ENCODE data around the gene DAG1. TPM values are rescaled to one million over a fixed set of nuclear protein-coding genes. Genes with fewer than 3 reads are reported as not detected.

DAG1 gene
- polyA plus RNA-seq, 1 donor (not counting 4 experiments of a cell fraction or from before 2014, with no cell fraction given): 22.0 TPM

DNA sequence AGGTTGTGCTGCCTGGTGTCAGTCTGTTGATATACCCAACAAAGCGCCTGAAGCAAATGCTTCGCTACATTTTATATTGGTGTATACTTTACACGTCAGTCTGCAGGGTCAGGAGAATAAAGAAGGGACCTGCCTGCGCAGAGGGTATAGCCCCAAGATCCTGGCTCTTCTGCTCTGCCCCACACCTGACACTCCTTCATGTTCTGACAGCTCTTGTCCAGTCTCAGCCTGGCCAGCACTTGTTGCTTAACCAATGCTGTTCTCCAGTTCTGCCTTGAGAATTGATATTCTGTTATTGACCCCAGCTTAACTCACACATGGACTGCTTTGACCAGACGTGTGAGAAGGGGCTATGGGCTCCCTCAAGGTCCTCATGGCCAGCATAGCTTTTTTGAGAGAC lies 48.4 kb downstream of the DAG1 start:
- peaks cover 4% of the 10 kb centered on the region for H3K4me1 ChIP-seq (ENCODE audit: control insufficient read depth, extremely low read depth, insufficient read depth, low read length)
- H3K4me2 ChIP-seq (ENCODE audit: control insufficient read depth, extremely low read depth, insufficient read depth, low read depth, low read length): no peak overlapping the region
- no peak for DNase-seq (ENCODE audit: low read depth, low spot score)
- H3K4me3 ChIP-seq (ENCODE audit: control insufficient read depth in 2 of 3, extremely low read depth in 1 of 3, insufficient read depth in 2 of 3, low read depth in 1 of 3, low read length in 3 of 3): no peak overlapping the region
- no peak overlapping the region for H3K9ac ChIP-seq (ENCODE audit: control insufficient read depth, extremely low read depth, insufficient read depth, low read length)
- H3K27me3 ChIP-seq (ENCODE audit: control insufficient read depth, extremely low read depth, insufficient read depth, low read length): no peaks in the 10 kb centered on the region
- no peaks in the 10 kb centered on the region for H3K79me2 ChIP-seq (ENCODE audit: control insufficient read depth, insufficient read depth, low read length)
- FAIRE-seq: no peak
- no peaks in the 10 kb centered on the region for H3K9me3 ChIP-seq (ENCODE audit: control insufficient read depth, low read depth, low read length)
- no peak overlapping the region for H2AFZ ChIP-seq (ENCODE audit: control insufficient read depth, low read length)
- H3K36me3 ChIP-seq (ENCODE audit: control insufficient read depth in 2 of 2, extremely low read depth in 1 of 2, insufficient read depth in 2 of 2, low read length in 2 of 2): peaks cover 8 to 9% of the 10 kb centered on the region in 2 experiments
- H3K27ac ChIP-seq (ENCODE audit: control insufficient read depth, insufficient read depth, low read length): no peak overlapping the region
- dilution Hi-C loops (cut with MboI; ENCODE audit: extremely low pct_ligation_motif_present, low sequenced_read_pairs): no loop called here
- TF ChIP-seq CTCF (optimal IDR thresholded peaks at IDR 0.05 in 1 of 3, IDR thresholded peaks at IDR 0.05 in 1 of 3, conservative IDR thresholded peaks at IDR 0.05 in 1 of 3; ENCODE audit: extremely low read depth in 1 of 3, insufficient read depth in 2 of 3, low read length in 3 of 3) (no peak), EZH2 (IDR thresholded peaks at IDR 0.05; ENCODE audit: low read length) (no peak)
- H3K9me1 ChIP-seq (ENCODE audit: control insufficient read depth, extremely low read depth, insufficient read depth, low read length): no peaks in the 10 kb centered on the region
- H4K20me1 ChIP-seq (ENCODE audit: control insufficient read depth, extremely low read depth, insufficient read depth, low read length): no peaks in the 10 kb centered on the region

- Histone ChIP-seq H3K27ac (ENCODE audit: control insufficient read depth, insufficient read depth, low read length) (no peak overlapping the region), H3K9me1 (ENCODE audit: control insufficient read depth, extremely low read depth, insufficient read depth, low read length) (no peaks in the 10 kb centered on the region), H3K4me2 (ENCODE audit: control insufficient read depth, extremely low read depth, insufficient read depth, low read depth, low read length) (no peak overlapping the region), H3K27me3 (ENCODE audit: control insufficient read depth, extremely low read depth, insufficient read depth, low read length) (no peaks in the 10 kb centered on the region), H3K36me3 (ENCODE audit: control insufficient read depth in 2 of 2, extremely low read depth in 1 of 2, insufficient read depth in 2 of 2, low read length in 2 of 2) (peaks cover 8 to 9% of the 10 kb centered on the region in 2 experiments), H3K79me2 (ENCODE audit: control insufficient read depth, insufficient read depth, low read length) (no peaks in the 10 kb centered on the region), H3K9me3 (ENCODE audit: control insufficient read depth, low read depth, low read length) (no peaks in the 10 kb centered on the region), H4K20me1 (ENCODE audit: control insufficient read depth, extremely low read depth, insufficient read depth, low read length) (no peaks in the 10 kb centered on the region), H3K9ac (ENCODE audit: control insufficient read depth, extremely low read depth, insufficient read depth, low read length) (no peak overlapping the region), H3K4me1 (ENCODE audit: control insufficient read depth, extremely low read depth, insufficient read depth, low read length) (peaks cover 12% of the 10 kb centered on the region), H2AFZ (ENCODE audit: control insufficient read depth, low read length) (no peak overlapping the region), H3K4me3 (ENCODE audit: control insufficient read depth in 2 of 3, extremely low read depth in 1 of 3, insufficient read depth in 2 of 3, low read depth in 1 of 3, low read length in 3 of 3) (no peak overlapping the region)
- dilution Hi-C loops (cut with MboI; ENCODE audit: extremely low pct_ligation_motif_present, low sequenced_read_pairs): no loop called here
- DNase-seq (ENCODE audit: low read depth, low spot score): no peak
- no peak for FAIRE-seq
- TF ChIP-seq EZH2 (IDR thresholded peaks at IDR 0.05; ENCODE audit: low read length): no peak
- no peak for TF ChIP-seq CTCF (optimal IDR thresholded peaks at IDR 0.05 in 1 of 3, IDR thresholded peaks at IDR 0.05 in 1 of 3, conservative IDR thresholded peaks at IDR 0.05 in 1 of 3; ENCODE audit: extremely low read depth in 1 of 3, insufficient read depth in 2 of 3, low read length in 3 of 3)
These were observed 49.2 kb downstream of the DAG1 start for GRCh38 chr3:49519296-49519695.

Measured in keratinocyte (primary cell).